HepG2 (cell line): ENCODE measurements around the gene RPS8. TPM values are rescaled to one million over a fixed set of nuclear protein-coding genes. Genes with fewer than 3 reads are reported as not detected.

ENCODE experiments used
- BORCS8-MEF2B ChIP-seq: sonication (generic); formaldehyde crosslinking; IDR thresholded peaks from 2 replicates; pipeline ENCODE4 v1.8.0; 2022; ENCODE audit warnings: mild to moderate bottlenecking, missing genetic modification reagents
- EED ChIP-seq: sonication (generic); formaldehyde crosslinking; IDR thresholded peaks from 2 replicates; pipeline ENCODE4 v1.5.0; 2020; ENCODE audit warnings: mild to moderate bottlenecking, missing genetic modification reagents
- EHMT2 ChIP-seq: fragments of 200-600 bp; sonication (generic); IDR thresholded peaks from 2 replicates; pipeline ENCODE4 v1.7.0; 2017; ENCODE audit warnings: antibody characterized with exemption, low read depth, low read length, borderline replicate concordance
- ELF4 ChIP-seq: sonication (generic); formaldehyde crosslinking; IDR thresholded peaks from 2 replicates; pipeline ENCODE4 v1.5.0; 2020; ENCODE audit warnings: missing genetic modification reagents, mild to moderate bottlenecking, moderate library complexity, borderline replicate concordance
- EZH2 ChIP-seq: conservative IDR thresholded peaks from 2 replicates; pipeline ENCODE4 v1.6.1; 2012; ENCODE audit warnings: mild to moderate bottlenecking, low read depth, low read length, moderate library complexity
- HNRNPH1 ChIP-seq: fragments of 200-400 bp; formaldehyde crosslinking; optimal IDR thresholded peaks from 2 replicates; pipeline ENCODE3; 2017; ENCODE audit warnings: mild to moderate bottlenecking, low read depth, low read length
- KAT7 ChIP-seq: IDR thresholded peaks from 2 replicates; pipeline ENCODE4 v1.6.1; 2018; ENCODE audit warnings: borderline replicate concordance, missing compliant biosample characterization
- KMT2A ChIP-seq: sonication (generic); formaldehyde crosslinking; IDR thresholded peaks from 2 replicates; pipeline ENCODE4 v1.4.0; 2020; ENCODE audit warnings: missing genetic modification reagents
- NFIC ChIP-seq: IDR thresholded peaks from 2 replicates; pipeline ENCODE4 v1.6.1; 2012; ENCODE audit warnings: mild to moderate bottlenecking, low read length, inconsistent platforms
- RNF2 ChIP-seq: fragments of 450-650 bp; conservative IDR thresholded peaks from 2 replicates; pipeline ENCODE4 v1.6.1; 2016; ENCODE audit warnings: low read depth
- SP1 ChIP-seq, 2 experiments: fragments of 450-650 bp in 1 of 2; sonication (generic) in 1 of 2; formaldehyde crosslinking in 1 of 2; IDR thresholded peaks; 2 replicates each; pipeline versions ENCODE4 v1.4.0 to v1.6.1; 2016 to 2020; ENCODE audit warnings: missing genetic modification reagents in 1 of 2
- SSRP1 ChIP-seq: IDR thresholded peaks from 2 replicates; pipeline ENCODE4 v1.6.1; 2016; ENCODE audit warnings: control low read depth
- ZMYM2 ChIP-seq: sonication (generic); formaldehyde crosslinking; IDR thresholded peaks from 2 replicates; pipeline ENCODE4 v1.8.0; 2022; ENCODE audit warnings: mild to moderate bottlenecking, missing genetic modification reagents
- ZNF317 ChIP-seq: sonication (generic); formaldehyde crosslinking; IDR thresholded peaks from 2 replicates; pipeline ENCODE4 v1.5.0; 2020; ENCODE audit warnings: mild to moderate bottlenecking, missing genetic modification reagents
- ZNF367 ChIP-seq: sonication (generic); formaldehyde crosslinking; IDR thresholded peaks from 2 replicates; pipeline ENCODE4 v1.4.0; 2020; ENCODE audit warnings: missing genetic modification reagents, borderline replicate concordance
- ZNF549 ChIP-seq: sonication (generic); formaldehyde crosslinking; IDR thresholded peaks from 2 replicates; pipeline ENCODE4 v1.5.0; 2020; ENCODE audit warnings: missing genetic modification reagents
- ZNF564 ChIP-seq: sonication (generic); formaldehyde crosslinking; IDR thresholded peaks from 2 replicates; pipeline ENCODE4 v1.8.1; 2023; ENCODE audit warnings: mild to moderate bottlenecking, missing genetic modification reagents
- ZNF572 ChIP-seq: sonication (generic); formaldehyde crosslinking; IDR thresholded peaks from 2 replicates; pipeline ENCODE4 v1.5.1; 2020; ENCODE audit warnings: mild to moderate bottlenecking, missing genetic modification reagents
- polyA plus RNA-seq, 8 experiments: library from polyadenylated mRNA; depleted of rRNA in 3 of 8; stranded (reverse) in 7 of 8; unstranded in 1 of 8; fragments of >200 nt; fragmentation: Illumina TruSeq in 4 of 8; extraction: Trizol in 4 of 8; gene quantifications; 2 replicates each; pipeline versions ENCODE4 v1.2.1 to v1.2.3, GENCODE V29; 2011 to 2016; ENCODE audit warnings: low read depth in 4 of 8, missing spikeins in 1 of 8, mixed read lengths in 1 of 8; ENCODE audit not compliant: insufficient read depth in 1 of 8
- total RNA-seq, 5 experiments: library from RNA; depleted of rRNA; stranded (reverse); fragments of >200 nt; fragmentation: Illumina TruSeq; extraction: Trizol; gene quantifications; 2 replicates each; pipeline ENCODE4 v1.2.3, GENCODE V29; 2016; ENCODE audit warnings: low read depth in 1 of 5
- TF ChIP-seq, protein P1 (sequence below): IDR thresholded peaks from 2 replicates; pipeline ENCODE4 v1.6.1; 2018; ENCODE audit warnings: missing genetic modification reagents, mild to moderate bottlenecking, missing compliant biosample characterization
- TF ChIP-seq, protein P2 (sequence below): fragments of 450-650 bp; IDR thresholded peaks from 2 replicates; pipeline ENCODE4 v1.6.1; 2017; ENCODE audit warnings: mild to moderate bottlenecking
- TF ChIP-seq, protein P3 (sequence below), 2 experiments: sonication (generic) in 1 of 2; formaldehyde crosslinking in 1 of 2; IDR thresholded peaks; 2 replicates each; pipeline versions ENCODE4 v1.6.1 to v1.9.0; 2014 to 2022; ENCODE audit warnings: antibody characterized with exemption in 1 of 2, borderline replicate concordance in 1 of 2, inconsistent platforms in 1 of 2, low read depth in 1 of 2, missing genetic modification reagents in 1 of 2

Gene RPS8
- total and polyA plus RNA-seq, 2 of the 13 experiments (the other 11 are each of a cell fraction or from before 2014, with no cell fraction given): 2,628 to 2,822 TPM

DNA sequence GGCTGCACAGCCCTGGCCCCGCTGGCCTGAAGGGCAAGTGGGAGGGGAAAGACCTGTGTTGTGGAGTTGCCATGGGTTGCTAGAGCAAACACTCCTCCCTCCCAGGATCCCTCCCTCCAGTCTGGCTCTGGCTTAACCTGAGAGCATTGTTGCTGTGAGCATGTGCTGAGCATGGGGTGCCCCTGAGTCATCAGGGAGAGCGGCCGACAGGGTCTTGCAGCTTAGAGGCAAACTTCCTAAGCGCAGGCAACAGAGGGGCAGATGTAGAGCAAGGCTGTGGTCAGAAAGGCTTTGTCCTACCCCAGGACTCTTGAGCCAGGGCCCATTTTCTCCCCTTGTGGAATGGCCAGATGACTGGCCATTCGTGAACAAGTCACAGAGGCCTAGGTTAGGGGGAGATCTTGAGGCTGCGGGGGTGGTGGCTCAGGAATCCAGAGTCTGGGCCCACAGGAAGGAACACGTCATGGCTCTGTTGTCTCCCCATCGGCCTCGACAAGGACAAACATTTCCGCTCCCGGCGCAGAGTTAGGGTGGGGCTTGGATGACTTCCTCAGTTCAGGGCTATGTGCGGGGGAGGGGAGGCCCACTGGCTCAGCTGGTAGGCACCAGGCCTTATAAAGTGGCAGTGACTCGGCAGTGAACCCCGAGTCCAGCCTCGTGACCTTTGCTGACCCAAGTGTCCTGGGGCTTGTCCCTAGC is 32.2 kb downstream of the RPS8 start (continued):
- TF ChIP-seq, protein P1, sequence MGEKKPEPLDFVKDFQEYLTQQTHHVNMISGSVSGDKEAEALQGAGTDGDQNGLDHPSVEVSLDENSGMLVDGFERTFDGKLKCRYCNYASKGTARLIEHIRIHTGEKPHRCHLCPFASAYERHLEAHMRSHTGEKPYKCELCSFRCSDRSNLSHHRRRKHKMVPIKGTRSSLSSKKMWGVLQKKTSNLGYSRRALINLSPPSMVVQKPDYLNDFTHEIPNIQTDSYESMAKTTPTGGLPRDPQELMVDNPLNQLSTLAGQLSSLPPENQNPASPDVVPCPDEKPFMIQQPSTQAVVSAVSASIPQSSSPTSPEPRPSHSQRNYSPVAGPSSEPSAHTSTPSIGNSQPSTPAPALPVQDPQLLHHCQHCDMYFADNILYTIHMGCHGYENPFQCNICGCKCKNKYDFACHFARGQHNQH (CRISPR knock-in tag): 0 out of 2 replicates have a peak, but pooled peaks have one; percentile 38
- no peak for TF ChIP-seq KMT2A (CRISPR knock-in tag)
- TF ChIP-seq ZNF549 (CRISPR knock-in tag): no peak
- peak; percentile 33; the same call in 1 of the 2 replicates for TF ChIP-seq NFIC
- no peak for TF ChIP-seq EZH2
- TF ChIP-seq ELF4 (CRISPR knock-in tag): no peak
- TF ChIP-seq, protein P2, sequence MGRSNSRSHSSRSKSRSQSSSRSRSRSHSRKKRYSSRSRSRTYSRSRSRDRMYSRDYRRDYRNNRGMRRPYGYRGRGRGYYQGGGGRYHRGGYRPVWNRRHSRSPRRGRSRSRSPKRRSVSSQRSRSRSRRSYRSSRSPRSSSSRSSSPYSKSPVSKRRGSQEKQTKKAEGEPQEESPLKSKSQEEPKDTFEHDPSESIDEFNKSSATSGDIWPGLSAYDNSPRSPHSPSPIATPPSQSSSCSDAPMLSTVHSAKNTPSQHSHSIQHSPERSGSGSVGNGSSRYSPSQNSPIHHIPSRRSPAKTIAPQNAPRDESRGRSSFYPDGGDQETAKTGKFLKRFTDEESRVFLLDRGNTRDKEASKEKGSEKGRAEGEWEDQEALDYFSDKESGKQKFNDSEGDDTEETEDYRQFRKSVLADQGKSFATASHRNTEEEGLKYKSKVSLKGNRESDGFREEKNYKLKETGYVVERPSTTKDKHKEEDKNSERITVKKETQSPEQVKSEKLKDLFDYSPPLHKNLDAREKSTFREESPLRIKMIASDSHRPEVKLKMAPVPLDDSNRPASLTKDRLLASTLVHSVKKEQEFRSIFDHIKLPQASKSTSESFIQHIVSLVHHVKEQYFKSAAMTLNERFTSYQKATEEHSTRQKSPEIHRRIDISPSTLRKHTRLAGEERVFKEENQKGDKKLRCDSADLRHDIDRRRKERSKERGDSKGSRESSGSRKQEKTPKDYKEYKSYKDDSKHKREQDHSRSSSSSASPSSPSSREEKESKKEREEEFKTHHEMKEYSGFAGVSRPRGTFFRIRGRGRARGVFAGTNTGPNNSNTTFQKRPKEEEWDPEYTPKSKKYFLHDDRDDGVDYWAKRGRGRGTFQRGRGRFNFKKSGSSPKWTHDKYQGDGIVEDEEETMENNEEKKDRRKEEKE: no peak
- no peak for TF ChIP-seq SP1 (IDR thresholded peaks at IDR 0.05)
- peak; percentile 60; the same call in 1 of the 2 replicates for TF ChIP-seq SP1 (CRISPR knock-in tag; IDR thresholded peaks at IDR 0.05)
- TF ChIP-seq ZNF564 (CRISPR knock-in tag): no peak; the same call in 1 of the 2 replicates
- TF ChIP-seq ZNF317 (CRISPR knock-in tag): peak; percentile 65
- no peak for TF ChIP-seq ZNF367 (CRISPR knock-in tag)
- no peak for TF ChIP-seq HNRNPH1
- TF ChIP-seq, protein P3, sequence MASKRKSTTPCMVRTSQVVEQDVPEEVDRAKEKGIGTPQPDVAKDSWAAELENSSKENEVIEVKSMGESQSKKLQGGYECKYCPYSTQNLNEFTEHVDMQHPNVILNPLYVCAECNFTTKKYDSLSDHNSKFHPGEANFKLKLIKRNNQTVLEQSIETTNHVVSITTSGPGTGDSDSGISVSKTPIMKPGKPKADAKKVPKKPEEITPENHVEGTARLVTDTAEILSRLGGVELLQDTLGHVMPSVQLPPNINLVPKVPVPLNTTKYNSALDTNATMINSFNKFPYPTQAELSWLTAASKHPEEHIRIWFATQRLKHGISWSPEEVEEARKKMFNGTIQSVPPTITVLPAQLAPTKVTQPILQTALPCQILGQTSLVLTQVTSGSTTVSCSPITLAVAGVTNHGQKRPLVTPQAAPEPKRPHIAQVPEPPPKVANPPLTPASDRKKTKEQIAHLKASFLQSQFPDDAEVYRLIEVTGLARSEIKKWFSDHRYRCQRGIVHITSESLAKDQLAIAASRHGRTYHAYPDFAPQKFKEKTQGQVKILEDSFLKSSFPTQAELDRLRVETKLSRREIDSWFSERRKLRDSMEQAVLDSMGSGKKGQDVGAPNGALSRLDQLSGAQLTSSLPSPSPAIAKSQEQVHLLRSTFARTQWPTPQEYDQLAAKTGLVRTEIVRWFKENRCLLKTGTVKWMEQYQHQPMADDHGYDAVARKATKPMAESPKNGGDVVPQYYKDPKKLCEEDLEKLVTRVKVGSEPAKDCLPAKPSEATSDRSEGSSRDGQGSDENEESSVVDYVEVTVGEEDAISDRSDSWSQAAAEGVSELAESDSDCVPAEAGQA (IDR thresholded peaks at IDR 0.05; ENCODE audit: low read depth): no peak
- TF ChIP-seq, protein P3 (CRISPR knock-in tag; IDR thresholded peaks at IDR 0.05; ENCODE audit: borderline replicate concordance): no peak
- TF ChIP-seq BORCS8-MEF2B (CRISPR knock-in tag): peak; percentile 88
- TF ChIP-seq EHMT2: no peak
- peak; percentile 97 for TF ChIP-seq RNF2
- TF ChIP-seq SSRP1 (CRISPR knock-in tag): peak; percentile 26; the same call in 1 of the 2 replicates
- TF ChIP-seq ZMYM2 (CRISPR knock-in tag): no peak; the same call in 1 of the 2 replicates
- no peak; the same call in 1 of the 2 replicates for TF ChIP-seq ZNF572 (CRISPR knock-in tag)
- TF ChIP-seq KAT7: no peak
- no peak; the same call in 1 of the 2 replicates for TF ChIP-seq EED (CRISPR knock-in tag)
